Right cardiac atrium (tissue), 5 donors: Measurements from ENCODE around the gene ARFGEF3. TPM values are rescaled to one million over a fixed set of nuclear protein-coding genes. Genes with fewer than 3 reads are reported as not detected.

Experiments used
- ATAC-seq, 2 donors: fragments of 200-7000 bp; cut with Tn5 transposase; one replicate each; pipeline versions ENCODE4 v1.8.0 to v1.9.1; 2020; ENCODE audit warnings: moderate library complexity in 2 of 2, mild to moderate bottlenecking in 1 of 2
- DNase-seq, 3 donors: peaks; one replicate each; pipeline ENCODE4 v3.0.0-alpha.2; 2020
- H3K27ac ChIP-seq: one replicate; pipeline ENCODE4 v1.5.1; 2013; ENCODE audit warnings: mild to moderate bottlenecking, low read length, control low read depth, moderate library complexity
- H3K27me3 ChIP-seq: one replicate; pipeline ENCODE4 v1.6.1; 2013; ENCODE audit not compliant: control insufficient read depth, insufficient read depth
- H3K4me1 ChIP-seq: one replicate; pipeline ENCODE4 v1.6.1; 2013; ENCODE audit warnings: low read length; ENCODE audit not compliant: control insufficient read depth, insufficient read depth
- H3K4me3 ChIP-seq: one replicate; pipeline ENCODE4 v1.5.1; 2013; ENCODE audit warnings: low read length, control low read depth
- H3K9me3 ChIP-seq: one replicate; pipeline ENCODE4 v1.6.1; 2013; ENCODE audit warnings: low read length; ENCODE audit not compliant: control insufficient read depth
- WGBS: extraction: QIAGEN DNeasy Blood & Tissue Kit; methylation state at CpG from one replicate; pipeline ENCODE4 v1.1.7; 2013; 5-methylcytosine and 5-hydroxymethylcytosine counted together
- intact Hi-C, 4 donors: fragments of 100-400 bp; cut with DNase I; formaldehyde crosslinking; loops; one replicate each; pipeline versions ENCODE4 v1.11.0 to v1.14.0; 2022 to 2023
- polyA plus RNA-seq: library from polyadenylated mRNA; stranded (reverse); fragments of 200-250 nt; gene quantifications from one replicate; pipeline ENCODE4 v1.2.3, GENCODE V29; 2013
- total RNA-seq, 4 donors: library from RNA; stranded (reverse); fragmentation: NEBNext Ultra II Directional; extraction: Animal tissue kit (Norgen Biotek cat#: 25700); gene quantifications; one replicate each; pipeline ENCODE4 v1.2.1, GENCODE V29; 2021
- donor health status: healthy with polysubstance abuse.
- donor health status: DM: no; HTN: yes; CAD: no.
- donor health status: DM: no; HTN: no; CAD: no.
- donor health status: DM: no; HTN: yes; CAD: no; lungs with severe emphysema.
- donor health status: DM: yes; HTN: yes; CAD: no.

Gene ARFGEF3
- total and polyA plus RNA-seq, 5 donors, result 0.63 to 2.0 (median 1.5) TPM

GRCh38 chr6:138261116-138261780 is 99.5 kb downstream of the ARFGEF3 start:
- H3K27me3 ChIP-seq, result no peaks in the 10 kb centered on the region
- intact Hi-C loops, result no loop called here

GRCh38 chr6:138263963-138264362 is 102.2 kb downstream of the ARFGEF3 start:
- ATAC-seq (no peak), DNase-seq (no peak)
- WGBS, result 83% methylated on average over 4 of the region's 4 CpGs
- no peaks in the 10 kb centered on the region for H3K9me3 ChIP-seq
- no peaks in the 10 kb centered on the region for H3K4me1 ChIP-seq
- H3K27me3 ChIP-seq, result no peaks in the 10 kb centered on the region
- no peak overlapping the region for H3K4me3 ChIP-seq
- intact Hi-C loops, result no loop called here
- H3K27ac ChIP-seq, result no peak overlapping the region

More at GRCh38 chr6:138261116-138261780, 99.5 kb downstream of the ARFGEF3 start:
- DNase-seq (no peak), ATAC-seq (no peak)
- Histone ChIP-seq H3K4me1 (no peaks in the 10 kb centered on the region), H3K9me3 (no peaks in the 10 kb centered on the region), H3K4me3 (no peak overlapping the region), H3K27ac (no peak overlapping the region)
- WGBS, result 52% methylated on average over 2 of the region's 2 CpGs

GRCh38 chr6:138264372-138264880 is 102.7 kb downstream of the ARFGEF3 start:
- no peaks in the 10 kb centered on the region for H3K27me3 ChIP-seq
- ATAC-seq, result no peak
- intact Hi-C loops, result no loop called here

GRCh38 chr6:138266095-138266494 is 104.4 kb downstream of the ARFGEF3 start:
- Histone ChIP-seq H3K27me3 (no peaks in the 10 kb centered on the region), H3K4me3 (no peak overlapping the region), H3K27ac (no peak overlapping the region), H3K4me1 (no peaks in the 10 kb centered on the region), H3K9me3 (no peaks in the 10 kb centered on the region)
- ATAC-seq (no peak), DNase-seq (no peak)
- intact Hi-C loops, result no loop called here
- 88% methylated on average over 3 of the region's 3 CpGs for WGBS

More at GRCh38 chr6:138264372-138264880, 102.7 kb downstream of the ARFGEF3 start:
- H3K4me1 ChIP-seq, result no peaks in the 10 kb centered on the region
- H3K27ac ChIP-seq, result no peak overlapping the region
- H3K9me3 ChIP-seq, result no peaks in the 10 kb centered on the region
- H3K4me3 ChIP-seq, result no peak overlapping the region
- no peak for DNase-seq

GRCh38 chr6:138267971-138268895 is 106.5 kb downstream of the ARFGEF3 start:
- H3K4me3 ChIP-seq, result no peak overlapping the region
- no peaks in the 10 kb centered on the region for H3K27me3 ChIP-seq
- H3K9me3 ChIP-seq, result no peaks in the 10 kb centered on the region
- H3K4me1 ChIP-seq, result no peaks in the 10 kb centered on the region
- intact Hi-C loops, result no loop called here
- ATAC-seq (no peak), DNase-seq (no peak)
- WGBS, result 63% methylated on average over 11 of the region's 11 CpGs
- no peak overlapping the region for H3K27ac ChIP-seq

- DNase-seq (no peak), ATAC-seq (no peak)
- no peak overlapping the region for H3K27ac ChIP-seq
- 100% methylated on average over 1 of the region's 1 CpG for WGBS
- H3K9me3 ChIP-seq, result no peaks in the 10 kb centered on the region
- no peaks in the 10 kb centered on the region for H3K27me3 ChIP-seq
- intact Hi-C loops, result loop anchor here in 1 of 4 donors (10.0 kb wide), 1 partner anchor 157 kb away; no protein-coding TSS in a partner anchor
- no peaks in the 10 kb centered on the region for H3K4me1 ChIP-seq
- H3K4me3 ChIP-seq, result no peak overlapping the region
Measured at GRCh38 chr6:138271451-138271850, 109.7 kb downstream of the ARFGEF3 start.

GRCh38 chr6:138272533-138273315 is 111.0 kb downstream of the ARFGEF3 start:
- Histone ChIP-seq H3K27me3 (no peaks in the 10 kb centered on the region), H3K4me1 (no peaks in the 10 kb centered on the region), H3K4me3 (no peak overlapping the region), H3K27ac (no peak overlapping the region), H3K9me3 (no peaks in the 10 kb centered on the region)
- DNase-seq (no peak), ATAC-seq (no peak)
- WGBS, result 66% methylated on average over 8 of the region's 8 CpGs
- intact Hi-C loops, result loop anchor here in 1 of 4 donors (10.0 kb wide), 1 partner anchor 158 kb away; no protein-coding TSS in a partner anchor

GRCh38 chr6:138275976-138276375 is 114.2 kb downstream of the ARFGEF3 start:
- Histone ChIP-seq H3K4me1 (no peaks in the 10 kb centered on the region), H3K27ac (no peak overlapping the region), H3K9me3 (no peaks in the 10 kb centered on the region), H3K4me3 (no peak overlapping the region), H3K27me3 (no peaks in the 10 kb centered on the region)
- intact Hi-C loops, result loop anchor here (5.0 to 10.0 kb wide), 3 partner anchors 159 to 164 kb away; no protein-coding TSS in a partner anchor
- WGBS, result 85% methylated on average over 3 of the region's 3 CpGs
- no peak for DNase-seq
- no peak for ATAC-seq

- no peak for ATAC-seq
- intact Hi-C loops, result loop anchor here (5.0 to 10.0 kb wide), 3 partner anchors 161 to 166 kb away; no protein-coding TSS in a partner anchor
- DNase-seq, result no peak
- Histone ChIP-seq H3K4me3 (no peak overlapping the region), H3K27me3 (no peaks in the 10 kb centered on the region), H3K4me1 (no peaks in the 10 kb centered on the region), H3K27ac (no peak overlapping the region), H3K9me3 (no peaks in the 10 kb centered on the region)
- WGBS, result 92% methylated on average over 4 of the region's 4 CpGs
Measured at GRCh38 chr6:138277835-138278234, 116.1 kb downstream of the ARFGEF3 start.

- Histone ChIP-seq H3K27ac (no peak overlapping the region), H3K4me1 (no peaks in the 10 kb centered on the region), H3K4me3 (no peak overlapping the region), H3K9me3 (no peaks in the 10 kb centered on the region), H3K27me3 (no peaks in the 10 kb centered on the region)
- intact Hi-C loops, result loop anchor here (5.0 to 10.0 kb wide), 3 partner anchors 161 to 166 kb away; no protein-coding TSS in a partner anchor
- peak; percentile 70 to 72 for ATAC-seq
- peak in 1 of 3 donors; percentile 46 for DNase-seq
- WGBS, result 57% methylated on average over 12 of the region's 12 CpGs
Measured at GRCh38 chr6:138278326-138278725, 116.6 kb downstream of the ARFGEF3 start.
